RKO (cell line): ENCODE measurements around the gene PIK3CB.
"Not testable (repeated sequence)": the region's sequence is repeated elsewhere in the genome, so short reads cannot be mapped to it uniquely, and the experiment has no call there.

Experiments
- DNase-seq: peaks from one replicate; pipeline ENCODE4 v3.0.0-alpha.2; 2016; ENCODE audit warnings: low spot score

Gene PIK3CB

DNA sequence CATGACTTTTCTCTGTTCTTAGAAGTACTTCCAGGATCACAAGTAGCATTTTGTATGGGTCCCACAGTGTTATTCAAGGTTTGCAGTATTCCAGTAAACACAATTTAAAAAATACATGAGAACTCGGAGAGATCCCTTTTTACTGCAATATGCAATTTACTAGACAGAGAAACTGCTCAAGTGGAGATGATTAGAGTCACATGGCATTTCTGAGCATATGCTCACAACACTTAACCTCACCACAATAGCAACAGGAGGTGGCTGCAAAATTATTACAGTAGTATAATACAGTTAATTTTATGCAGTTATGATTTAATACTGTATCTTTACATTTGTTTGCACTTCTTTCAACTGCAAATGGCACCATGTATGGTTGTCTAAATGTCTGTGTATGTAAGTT lies 87.5 kb downstream of the PIK3CB start:
- no peak for DNase-seq

DNA sequence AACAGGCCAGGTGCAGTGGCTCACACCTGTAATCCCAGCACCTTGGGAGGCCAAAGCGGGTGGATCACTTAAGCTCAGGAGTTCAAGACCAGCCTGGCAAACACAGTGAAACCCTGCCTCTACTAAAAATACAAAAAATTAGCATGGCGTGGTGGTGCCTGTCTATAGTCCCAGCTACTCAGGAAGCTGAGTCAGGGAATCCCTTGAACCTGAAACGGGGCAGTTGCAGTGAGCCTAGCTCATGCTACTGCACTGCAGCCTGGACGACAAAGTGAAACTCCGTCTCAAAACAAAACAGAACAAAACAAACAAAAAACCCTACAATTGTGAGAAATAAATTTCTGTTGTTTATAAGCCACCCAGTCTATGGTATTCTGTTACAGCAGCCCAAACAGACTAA lies 94.7 kb downstream of the PIK3CB start:
- no peak for DNase-seq

DNA sequence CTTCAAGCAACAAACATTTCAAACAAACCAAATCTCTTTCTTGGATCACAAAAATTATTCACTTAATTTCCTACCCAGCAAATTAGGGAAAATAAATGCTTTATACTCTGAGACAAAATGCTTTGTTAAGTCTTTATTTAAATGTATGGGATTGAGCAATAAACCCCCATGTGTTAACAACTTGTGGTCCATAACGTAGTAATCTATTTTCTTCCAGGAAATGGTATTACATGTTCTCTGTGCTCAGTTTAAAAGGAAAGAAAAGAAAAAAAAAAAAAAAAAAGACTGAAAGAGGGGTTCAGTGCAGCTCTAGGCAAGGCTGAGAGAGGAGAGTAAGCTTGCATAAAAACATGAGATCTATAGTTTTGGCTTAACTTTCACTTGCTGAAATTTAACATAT lies 102.3 kb downstream of the PIK3CB start:
- DNase-seq, result no peak

DNA sequence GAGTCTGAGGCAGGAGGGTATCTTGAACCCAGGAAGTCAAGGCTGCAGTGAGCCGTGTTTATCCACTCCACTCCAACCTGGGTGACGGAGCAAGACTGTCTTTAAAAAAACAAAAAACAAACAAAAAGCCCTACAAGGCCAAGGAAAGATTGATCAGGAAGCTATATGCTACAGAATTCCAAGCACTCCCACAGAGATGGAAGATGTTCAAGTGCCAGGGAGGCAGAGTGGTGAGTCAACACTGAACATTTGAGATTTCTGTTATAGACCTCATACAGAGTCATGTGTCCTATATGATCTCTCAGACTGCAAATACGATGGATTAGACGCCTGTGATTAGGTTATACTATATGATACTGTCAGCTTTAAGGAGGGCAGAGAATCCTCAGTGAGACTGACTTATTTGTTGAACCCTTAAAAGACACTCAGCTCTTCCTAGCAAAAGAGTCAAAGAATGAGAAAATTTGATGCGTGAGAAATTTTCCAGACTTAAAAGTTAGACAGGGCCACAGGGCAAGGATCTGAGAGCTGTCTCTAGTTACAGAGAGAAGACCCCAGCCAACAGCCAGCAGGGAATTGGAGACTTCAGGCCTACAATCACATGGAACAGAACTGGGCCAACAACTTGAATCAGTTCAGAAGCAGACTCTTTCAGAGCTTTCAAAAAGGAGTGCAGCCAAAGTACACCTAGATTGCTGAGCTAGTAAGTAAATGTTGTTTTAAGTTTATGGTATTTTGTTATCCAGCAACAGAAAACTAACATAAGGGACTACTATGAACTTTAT lies 107.6 kb downstream of the PIK3CB start:
- DNase-seq, result no peak

GRCh38 chr3:138726042-138726441 lies 108.7 kb downstream of the PIK3CB start:
- DNase-seq, result not testable (repeated sequence)

- no peak for DNase-seq
Observed at GRCh38 chr3:138725116-138725515, 109.6 kb downstream of the PIK3CB start.

DNA sequence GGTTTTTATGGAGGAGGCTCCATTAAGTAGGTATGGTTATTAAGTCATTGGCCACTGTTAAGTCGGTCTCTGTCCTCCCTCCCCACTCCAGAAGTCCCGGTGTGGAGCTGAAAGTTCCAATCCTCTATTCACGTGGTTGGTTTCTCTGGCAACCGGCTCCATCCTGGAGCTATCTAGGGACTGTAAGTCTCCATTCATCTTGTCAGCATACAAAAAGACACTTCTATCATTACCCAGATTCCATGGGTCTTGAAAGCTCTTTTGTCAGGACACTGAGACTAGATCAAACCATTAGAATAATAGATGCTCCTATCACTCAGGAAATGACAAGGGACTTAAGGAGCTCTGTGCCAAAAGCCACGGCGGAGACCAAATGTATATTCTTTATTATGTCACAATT lies 110.3 kb downstream of the PIK3CB start:
- no peak for DNase-seq

- DNase-seq, result no peak
Observed at GRCh38 chr3:138718849-138719248, 115.9 kb downstream of the PIK3CB start.

DNA sequence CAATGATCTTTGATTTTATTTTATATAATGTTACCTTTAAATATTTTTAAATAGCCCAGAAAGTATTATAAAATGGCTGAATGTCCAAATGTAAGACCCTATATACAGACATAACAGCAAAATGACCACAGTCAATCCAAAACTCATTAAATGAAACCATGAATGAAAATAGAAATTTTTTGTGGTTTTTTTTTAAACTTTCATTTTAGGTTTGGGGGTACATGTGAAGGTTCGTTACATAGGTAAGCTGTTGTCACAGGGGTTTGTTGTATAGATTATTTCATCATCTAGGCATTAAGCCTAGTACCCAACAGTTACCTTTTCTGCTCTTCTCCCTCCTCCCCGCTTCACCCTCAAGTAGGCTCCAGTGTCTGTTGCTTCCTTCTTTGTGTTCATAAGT lies 117.4 kb downstream of the PIK3CB start:
- no peak for DNase-seq

GRCh38 chr3:138712086-138712485 lies 122.6 kb downstream of the PIK3CB start:
- no peak for DNase-seq

DNA sequence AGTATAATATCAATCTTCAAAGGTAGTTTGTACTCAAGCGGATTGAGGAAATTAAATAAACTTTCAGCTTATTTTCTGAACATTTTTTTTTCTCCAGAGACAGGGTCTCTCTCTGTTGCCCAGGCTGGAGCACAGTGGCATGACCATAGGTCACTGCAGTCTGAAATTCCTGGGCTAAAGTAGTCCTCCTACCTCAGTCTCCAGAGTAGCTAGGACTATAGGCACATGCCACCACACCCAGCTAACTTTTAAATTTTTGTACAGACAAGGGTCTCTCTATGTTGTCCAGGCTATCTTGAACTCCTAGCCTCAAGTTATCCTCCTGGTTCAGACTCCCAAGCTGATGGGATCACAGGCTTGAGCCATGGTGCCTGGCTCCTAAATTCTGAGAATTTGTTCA lies 129.1 kb downstream of the PIK3CB start:
- no peak for DNase-seq

GRCh38 chr3:138696666-138697370 lies 137.9 kb downstream of the PIK3CB start:
- DNase-seq, result no peak

- DNase-seq, result peak; percentile 83
Observed at GRCh38 chr3:138694287-138695007, 140.3 kb downstream of the PIK3CB start.

GRCh38 chr3:138692152-138692551 lies 142.6 kb downstream of the PIK3CB start:
- DNase-seq, result no peak

DNA sequence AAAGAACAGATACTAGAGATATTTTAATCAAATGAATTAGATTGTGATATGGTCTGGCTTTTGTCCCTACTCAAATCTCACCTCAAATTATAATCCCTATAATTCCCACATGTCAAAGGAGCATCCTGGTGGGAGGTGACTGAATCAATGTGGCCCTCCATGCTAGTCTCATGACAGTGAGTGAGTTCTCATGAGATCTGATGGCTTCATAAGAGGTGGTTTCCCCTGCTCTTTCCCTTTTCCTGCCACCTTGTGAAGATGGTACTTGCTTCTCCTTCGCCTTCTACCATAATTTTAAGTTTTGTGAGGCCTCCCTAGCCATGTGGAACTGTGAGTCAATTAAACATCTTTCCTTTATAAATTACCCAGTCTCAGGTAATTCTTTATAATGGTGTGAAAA lies 143.4 kb downstream of the PIK3CB start:
- DNase-seq, result no peak

GRCh38 chr3:138690036-138690435 lies 144.7 kb downstream of the PIK3CB start:
- no peak for DNase-seq

- no peak for DNase-seq
Observed at GRCh38 chr3:138688871-138689299, 145.8 kb downstream of the PIK3CB start.

DNA sequence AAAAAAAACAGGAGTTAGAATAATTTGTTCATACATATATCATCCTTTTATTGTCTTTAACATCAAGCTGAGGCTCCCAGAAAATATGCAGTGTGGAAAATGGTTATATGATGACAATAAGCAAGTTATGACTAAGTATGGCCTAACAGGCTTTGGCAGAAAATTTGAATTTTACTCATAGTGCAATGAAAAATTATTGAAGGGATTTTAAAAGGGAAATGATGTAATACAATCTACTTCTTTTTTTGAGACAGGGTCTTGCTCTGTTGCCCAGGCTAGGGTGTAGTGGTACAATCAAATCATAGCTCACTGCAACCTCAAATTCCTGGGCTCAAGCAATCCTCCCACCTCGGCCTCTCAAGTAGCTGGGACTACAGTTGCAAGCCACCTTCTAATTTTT lies 147.5 kb downstream of the PIK3CB start:
- peak; percentile 53 for DNase-seq

DNA sequence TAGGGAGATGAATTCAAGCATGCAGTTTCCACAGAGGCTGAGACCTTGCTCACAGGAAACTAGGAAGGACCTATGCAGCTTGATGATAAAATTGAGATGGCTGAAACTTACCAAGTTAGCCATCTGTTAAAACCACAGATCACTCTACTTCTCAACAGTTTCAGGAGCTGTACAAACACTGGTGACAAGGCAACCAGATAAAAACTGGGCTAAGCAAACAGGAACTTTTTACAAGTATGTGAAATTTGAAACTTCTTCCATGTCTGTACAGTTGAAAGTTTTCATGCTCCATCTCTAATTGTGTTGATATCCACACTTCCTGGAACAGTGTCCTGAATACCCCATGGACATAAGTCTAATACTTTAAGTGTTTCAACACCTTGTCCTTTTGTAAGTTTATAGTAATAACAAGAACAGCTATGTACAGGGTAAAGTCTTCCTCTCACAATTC lies 147.9 kb downstream of the PIK3CB start:
- no peak for DNase-seq

DNA sequence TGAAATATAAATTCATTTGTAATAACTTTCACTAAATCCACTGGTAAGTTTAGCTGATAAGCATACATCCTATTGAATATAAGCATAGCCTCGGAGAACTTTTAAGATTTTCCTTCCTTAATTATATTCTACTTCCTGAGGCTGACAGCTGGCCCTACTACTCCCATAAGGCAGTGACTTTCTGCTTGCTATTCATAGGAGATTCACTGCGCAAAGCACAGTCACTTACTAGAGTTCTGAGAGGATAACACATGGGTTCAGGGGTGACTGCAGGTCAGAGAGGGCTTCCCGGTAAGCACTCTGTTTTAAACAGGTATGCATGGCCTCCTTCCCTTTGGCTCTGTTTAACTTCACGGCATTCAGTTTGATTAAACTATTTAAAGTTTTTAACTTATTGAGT lies 150.3 kb downstream of the PIK3CB start:
- DNase-seq, result no peak

GRCh38 chr3:138682648-138683047 lies 152.1 kb downstream of the PIK3CB start:
- no peak for DNase-seq

DNA sequence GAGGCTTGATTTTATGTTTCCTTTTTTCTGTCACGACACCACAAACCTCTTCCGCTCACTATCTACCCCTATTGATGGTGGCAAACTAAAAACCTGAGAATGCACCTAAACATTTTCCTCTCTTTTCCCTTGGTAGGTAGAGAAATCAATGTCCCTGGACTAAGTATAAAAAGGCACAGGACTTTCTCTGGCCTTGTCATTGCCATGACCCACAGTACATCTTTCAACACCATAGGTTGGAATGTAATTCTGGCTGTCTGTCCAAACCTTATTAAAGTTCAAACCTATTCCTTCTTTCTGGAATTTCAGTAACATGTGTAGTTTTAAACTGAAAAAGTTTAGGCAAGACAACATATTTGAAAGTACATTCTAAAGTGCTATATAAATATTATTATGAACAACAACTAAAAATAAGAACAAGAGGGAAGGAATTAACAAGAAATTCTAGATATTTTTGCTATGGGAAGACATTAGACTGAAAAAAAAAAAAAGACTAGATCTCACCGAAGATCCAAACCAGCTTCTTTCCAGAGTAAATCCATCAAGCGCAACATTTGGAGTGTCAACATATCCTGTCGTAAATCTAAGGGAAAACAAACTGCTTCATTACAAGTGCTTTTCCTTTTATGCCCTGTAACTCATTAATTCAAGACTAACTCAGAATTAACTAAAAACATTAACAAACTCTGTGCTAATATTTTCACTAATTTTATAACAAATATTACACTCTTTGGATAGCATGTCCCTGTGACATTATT lies 153.1 kb downstream of the PIK3CB start:
- DNase-seq, result no peak
